Stimulated activated CD8-positive, alpha-beta memory T cell treated with anti-CD3 and anti-CD28 coated beads, Interleukin-4, amount 100 ng/mL, for 48 hours (primary cell): Measurements from ENCODE around the gene MIA2.
"Not testable (repeated sequence)": the region's sequence is repeated elsewhere in the genome, so short reads cannot be mapped to it uniquely, and the experiment has no call there.

Experiments
- DNase-seq: peaks from one replicate; pipeline ENCODE4 v3.0.0-alpha.2; 2020

The MIA2 gene

DNA sequence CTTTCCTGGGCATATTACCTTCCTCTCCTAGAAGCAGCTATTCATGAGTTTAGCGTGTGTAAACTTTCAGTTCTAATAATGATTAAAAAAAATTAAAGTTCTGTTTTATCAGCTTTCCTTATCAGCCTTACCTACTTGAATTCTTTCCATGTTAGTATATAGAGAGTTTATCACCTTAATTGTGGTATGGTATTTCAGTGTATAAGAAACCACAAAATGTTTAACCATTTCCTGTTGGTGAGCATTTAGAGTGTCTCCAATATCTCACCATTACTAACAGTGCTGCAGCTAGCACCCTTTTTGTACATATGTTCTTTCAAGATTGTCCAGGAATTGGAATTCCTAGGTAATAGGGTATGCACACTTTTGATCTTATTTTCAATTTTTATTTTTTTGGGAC is 109.1 kb downstream of the MIA2 start:
- DNase-seq, result no peak

DNA sequence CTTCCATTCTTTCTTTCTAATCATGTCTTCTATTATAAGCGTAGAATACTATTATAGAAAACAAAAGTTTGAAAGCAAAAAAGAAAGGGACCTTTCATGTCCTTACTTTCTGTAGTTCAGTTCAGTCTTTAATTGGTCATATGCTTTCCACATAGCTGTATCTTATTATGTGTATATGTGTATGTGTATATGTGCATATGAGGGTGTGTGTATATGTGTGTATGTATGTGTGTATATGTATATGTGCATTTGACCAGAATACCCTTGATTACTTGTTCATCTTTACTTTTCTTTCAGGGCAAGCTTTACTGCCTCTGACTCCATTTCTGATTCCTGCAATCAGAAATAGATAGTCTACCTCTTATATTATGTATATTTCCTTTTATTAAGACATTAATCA is 109.9 kb downstream of the MIA2 start:
- no peak for DNase-seq

DNA sequence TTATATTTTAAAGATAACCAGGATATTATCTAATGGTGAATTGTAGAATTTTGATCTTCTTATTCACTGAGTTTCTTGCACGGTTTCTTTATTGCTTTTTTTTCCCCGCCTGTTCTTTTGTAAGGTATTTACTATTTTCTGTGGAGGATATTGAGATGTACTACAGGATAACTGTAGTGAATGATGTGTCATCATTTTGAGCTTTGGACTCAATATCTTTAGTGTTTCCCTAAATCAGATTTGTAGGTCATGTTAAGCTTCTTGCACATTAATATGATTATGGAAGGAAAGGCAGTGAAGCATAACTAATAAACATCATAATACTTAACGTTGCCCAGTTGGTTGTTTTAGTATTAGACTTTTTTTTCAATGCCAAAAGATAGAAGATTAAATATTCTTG is 117.2 kb downstream of the MIA2 start:
- DNase-seq, result no peak

DNA sequence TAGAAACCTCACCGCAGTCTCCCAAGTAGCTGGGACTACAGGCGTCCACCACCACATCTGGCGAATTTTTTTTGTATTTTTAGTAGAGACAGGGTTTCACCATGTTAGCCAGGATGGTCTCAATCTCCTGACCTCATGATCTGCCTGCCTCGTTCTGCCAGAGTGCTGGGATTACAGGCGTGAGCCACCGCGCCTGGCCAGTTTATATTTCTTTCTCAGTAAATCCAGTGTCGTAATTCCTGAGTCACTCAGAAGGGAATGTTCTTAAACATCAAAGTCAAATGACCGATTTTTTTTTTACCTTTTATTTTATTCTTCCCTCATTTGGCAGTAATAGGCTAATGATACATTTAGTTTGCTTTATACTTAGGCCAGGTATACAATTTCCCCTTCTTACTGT is 118.0 kb downstream of the MIA2 start:
- DNase-seq, result no peak

DNA sequence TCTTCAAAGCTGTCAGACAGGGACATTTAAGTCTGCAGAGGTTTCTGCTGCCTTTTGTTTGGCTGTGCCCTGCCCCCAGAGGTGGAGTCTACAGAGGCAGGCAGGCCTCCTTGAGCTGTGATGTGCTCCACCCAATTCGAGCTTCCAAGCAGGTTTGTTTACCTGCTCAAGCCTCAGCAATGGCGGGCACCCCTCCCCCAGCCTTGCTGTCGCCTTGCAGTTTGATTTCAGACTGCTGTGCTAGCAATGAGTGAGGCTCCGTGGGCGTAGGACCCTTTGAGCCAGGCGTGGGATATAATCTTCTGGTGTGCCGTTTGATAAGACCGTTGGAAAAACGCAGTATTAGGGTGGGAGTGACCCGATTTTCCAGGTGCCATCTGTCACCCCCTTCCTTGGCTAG is 125.4 kb downstream of the MIA2 start:
- DNase-seq, result not testable (repeated sequence)

DNA sequence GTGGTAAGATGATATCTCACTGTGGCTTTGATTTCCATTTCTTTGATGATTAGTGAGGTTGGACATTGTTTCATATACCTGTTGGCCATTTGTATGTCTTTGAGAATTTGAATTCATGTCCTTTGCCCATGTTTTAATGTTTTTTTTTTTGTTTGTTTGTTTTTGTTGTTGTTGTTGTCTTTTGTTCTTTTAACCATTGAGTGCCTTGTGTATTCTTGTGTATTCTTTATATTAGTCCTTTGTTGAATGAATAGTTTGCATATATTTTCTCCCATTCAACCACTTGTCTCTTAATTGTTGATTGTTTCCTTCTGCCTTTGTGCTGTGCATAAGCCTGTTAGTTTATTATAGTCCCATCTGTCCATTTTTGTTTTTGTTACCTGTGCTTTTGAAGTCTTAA is 126.6 kb downstream of the MIA2 start:
- DNase-seq, result no peak

DNA sequence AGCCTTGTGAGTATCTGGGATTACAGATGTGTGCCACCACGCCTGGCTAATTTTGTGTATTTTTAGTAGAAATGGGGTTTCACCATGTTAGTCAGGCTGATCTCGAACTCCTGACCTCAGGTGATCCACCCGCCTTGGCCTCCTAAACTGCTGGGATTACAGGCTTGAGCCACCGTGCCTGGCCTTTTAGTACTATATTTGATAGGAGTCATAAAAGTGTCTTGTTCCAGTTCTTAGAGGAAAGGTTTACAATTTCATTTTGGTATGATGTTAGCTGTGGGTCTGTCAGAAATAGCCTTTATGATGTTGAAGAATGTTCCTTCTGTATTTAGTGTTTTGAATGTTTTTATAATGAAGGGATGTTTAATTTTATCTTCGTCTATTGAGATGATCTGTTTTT is 127.8 kb downstream of the MIA2 start:
- not testable (repeated sequence) for DNase-seq

DNA sequence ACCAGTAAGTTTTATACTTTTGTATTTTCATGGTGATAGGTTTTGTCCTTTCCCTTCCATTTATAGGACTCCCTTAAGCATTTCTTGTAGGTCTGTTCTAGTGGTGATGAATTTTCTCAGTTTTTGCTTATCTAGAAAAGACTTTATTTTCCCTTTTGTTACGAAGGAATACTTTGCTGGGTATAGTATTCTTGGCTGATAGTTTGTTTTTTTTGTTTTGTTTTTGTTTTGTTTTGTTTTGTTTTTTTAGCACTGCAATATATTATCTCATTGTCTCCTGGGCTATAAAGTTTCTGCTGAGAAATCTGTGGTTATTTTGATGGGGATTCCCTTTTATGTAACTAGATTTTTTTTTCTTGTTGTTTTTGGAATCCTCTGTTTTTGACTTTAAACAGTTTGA is 130.8 kb downstream of the MIA2 start:
- DNase-seq, result no peak

DNA sequence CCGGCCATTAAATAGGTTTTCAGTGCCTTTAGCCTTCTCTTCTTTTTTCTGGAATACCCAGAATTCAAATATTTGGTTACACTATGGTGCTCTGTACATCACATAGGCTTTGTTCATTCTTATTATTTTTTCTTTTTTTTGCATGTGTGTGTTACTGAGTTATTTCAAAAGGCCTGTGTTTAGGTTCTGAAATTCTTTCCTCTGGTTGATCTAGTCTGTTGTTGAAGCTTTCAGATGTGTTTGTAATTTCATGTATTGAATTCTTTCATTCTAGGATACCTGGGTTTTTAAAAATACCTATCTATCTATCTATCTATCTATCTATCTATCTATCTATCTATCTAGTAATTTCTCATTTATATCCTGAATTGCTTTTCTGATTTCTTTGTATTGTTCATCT is 131.6 kb downstream of the MIA2 start:
- DNase-seq, result no peak

DNA sequence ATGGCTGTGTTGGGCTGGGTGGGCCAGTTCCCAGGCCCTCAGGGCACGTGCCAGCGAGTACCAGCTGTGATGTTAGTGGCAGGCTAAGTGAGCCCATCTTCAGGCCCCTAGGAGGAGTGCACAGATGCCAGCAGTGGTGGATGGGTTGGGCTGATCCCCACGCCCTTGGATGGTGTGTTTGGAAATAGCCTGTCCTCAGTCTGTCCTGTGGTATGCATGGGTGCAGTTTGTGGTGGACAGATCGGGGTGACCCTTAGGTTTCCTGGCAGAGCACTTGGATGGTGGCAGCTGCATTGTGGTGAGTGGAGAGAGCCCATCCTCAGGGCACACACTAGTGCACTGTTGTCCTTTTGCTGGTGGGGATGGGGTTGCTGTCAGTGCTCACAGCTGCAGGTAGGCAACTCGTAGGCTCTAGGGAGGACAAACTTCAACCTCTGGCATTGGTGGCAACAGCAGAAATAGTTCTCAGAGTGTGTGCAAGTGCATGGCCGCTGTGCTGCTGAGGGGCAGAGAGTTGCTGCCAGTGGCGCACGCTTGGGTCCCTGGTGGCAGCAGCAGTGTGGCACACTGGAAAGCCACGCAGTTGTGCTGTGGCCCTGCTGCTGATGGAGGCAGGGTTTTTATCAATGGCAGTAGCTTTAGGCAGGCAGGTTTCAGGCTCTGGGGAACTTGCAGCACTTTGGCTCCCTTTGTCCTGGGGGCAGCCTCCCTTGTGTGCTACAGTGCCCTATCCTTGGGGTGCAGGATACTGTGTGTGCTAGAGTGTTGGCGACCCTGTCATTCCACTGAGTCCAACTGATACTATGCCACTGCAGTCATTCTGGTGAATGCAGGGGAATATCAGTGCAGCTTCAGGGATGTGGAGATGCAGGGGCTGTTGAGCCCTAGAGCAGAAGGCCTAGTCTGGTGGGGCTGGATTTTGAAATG is 133.0 kb downstream of the MIA2 start:
- no peak for DNase-seq

DNA sequence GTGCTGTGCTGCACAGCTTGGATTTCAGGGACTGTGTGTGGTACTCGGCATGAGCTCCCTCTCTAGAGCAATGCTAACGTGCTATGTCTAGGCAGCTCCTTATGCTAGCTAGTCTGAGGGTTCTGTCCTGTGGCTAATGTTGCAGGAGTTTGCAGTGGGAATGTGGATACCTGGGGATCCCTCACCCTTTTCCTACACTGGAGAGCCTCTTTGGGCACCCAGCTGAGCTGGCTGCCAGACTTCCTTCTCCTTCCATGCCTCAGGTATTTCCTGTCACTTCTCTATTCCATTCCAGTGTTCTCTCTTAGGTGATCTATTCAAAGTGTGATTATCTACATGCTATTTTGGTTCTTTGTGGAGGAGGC is 133.7 kb downstream of the MIA2 start:
- DNase-seq, result no peak

DNA sequence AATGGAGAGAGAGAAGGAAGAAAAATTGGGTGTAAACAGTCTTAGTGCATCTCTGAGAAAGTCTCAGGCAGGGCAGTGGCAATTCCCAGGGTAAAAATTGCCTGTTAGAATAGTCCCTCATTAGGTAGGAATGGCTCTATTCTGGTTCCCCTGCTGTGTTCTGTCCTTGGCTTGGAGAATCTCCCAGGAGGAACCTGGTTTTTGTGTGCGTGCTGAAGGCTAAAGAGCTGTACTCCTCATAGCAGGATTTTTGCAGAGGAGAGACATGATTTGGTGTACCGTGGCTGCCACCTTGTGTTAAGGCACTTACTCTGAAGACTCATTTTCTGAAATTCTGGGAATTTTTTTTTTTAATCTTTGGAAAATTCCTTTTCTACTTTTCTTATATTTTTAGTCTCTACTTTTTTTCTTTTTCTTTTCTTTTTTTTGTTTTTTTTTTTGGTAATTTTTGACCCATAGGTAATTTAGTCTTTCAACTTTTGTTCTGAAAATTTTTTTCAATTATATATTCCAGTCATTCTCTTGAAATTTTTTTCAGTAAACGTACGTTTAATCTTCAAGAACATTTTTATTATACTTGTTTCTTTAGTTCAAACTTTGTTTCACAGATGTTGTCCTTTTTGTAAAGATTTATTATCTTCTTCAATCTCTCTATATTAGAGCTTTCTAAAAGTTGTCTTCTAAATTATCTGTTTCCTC is 134.7 kb downstream of the MIA2 start:
- DNase-seq, result peak; percentile 35

DNA sequence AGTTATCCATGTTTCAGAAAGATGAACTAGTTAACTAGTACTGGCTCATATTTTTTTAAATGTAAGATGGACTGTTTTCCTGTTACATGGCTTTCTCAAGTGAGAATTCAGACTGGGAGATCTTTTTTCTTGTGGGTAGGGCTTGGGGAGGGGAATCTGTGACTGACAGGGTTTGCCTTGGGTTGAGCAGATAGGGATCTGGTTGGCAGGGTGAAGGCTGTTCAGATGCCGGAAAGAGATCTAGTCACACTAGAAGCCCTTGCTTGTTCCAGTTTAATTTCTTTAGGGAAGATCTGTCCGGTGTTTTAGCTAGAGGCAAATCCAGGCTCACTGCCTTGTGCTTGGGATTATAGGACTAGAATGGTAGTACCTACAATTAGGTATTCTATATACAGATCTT is 135.3 kb downstream of the MIA2 start:
- no peak for DNase-seq

DNA sequence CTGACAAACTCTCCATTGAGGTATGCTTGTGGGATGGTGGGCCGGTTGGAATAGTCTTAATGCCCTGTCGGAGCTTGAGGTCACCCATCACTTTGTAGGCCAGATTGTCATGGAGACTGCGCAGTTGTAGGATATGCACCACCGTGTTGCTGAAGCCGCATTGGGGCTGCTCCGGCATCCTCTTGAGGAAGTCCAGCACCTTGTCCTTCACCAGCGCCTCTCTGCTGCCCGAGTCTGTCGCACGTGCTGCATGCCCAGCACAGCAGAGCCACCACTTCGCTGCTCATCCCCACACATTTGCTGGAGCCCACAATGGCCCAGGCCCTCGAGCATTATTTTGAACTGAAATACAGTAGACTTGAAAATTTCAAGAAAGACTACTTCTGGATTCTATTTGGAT is 136.7 kb downstream of the MIA2 start:
- no peak for DNase-seq

DNA sequence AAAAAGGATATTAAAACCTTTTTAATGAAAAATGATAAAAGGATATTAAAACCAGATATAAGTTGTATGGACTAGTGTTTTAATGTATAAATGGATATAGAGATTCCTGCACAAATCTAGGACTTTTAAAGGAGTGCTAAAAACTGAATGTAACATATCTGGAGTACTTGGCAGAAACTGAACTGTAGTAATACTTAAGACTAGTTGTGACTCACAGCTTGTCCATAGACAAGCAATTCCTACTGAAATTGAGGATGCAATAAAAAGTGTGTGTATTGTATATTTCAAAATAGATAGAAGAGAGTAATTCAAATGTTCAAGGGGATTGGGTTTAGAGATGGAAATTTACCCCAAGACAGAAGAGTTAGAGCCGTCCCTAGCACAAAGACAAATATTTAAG is 138.9 kb downstream of the MIA2 start:
- DNase-seq, result no peak

DNA sequence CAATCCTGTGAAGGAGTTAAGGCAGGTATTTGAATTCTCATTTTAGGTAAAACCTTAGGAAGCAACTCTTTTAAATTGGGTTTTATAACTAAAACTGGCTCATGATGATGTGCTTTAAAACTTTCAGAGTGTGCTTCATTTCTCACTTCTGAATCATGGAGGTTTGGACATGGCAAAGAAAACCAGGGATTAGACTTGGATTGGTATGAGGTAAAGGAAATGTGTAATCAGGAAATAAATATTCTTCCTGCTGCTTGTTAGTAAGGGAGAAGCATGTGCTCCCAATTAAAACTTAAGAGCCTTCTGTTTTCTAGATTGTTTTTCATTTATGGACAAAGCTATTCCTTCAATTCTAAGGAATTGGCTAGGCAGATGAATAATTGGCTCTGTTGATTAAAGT is 141.1 kb downstream of the MIA2 start:
- no peak for DNase-seq

DNA sequence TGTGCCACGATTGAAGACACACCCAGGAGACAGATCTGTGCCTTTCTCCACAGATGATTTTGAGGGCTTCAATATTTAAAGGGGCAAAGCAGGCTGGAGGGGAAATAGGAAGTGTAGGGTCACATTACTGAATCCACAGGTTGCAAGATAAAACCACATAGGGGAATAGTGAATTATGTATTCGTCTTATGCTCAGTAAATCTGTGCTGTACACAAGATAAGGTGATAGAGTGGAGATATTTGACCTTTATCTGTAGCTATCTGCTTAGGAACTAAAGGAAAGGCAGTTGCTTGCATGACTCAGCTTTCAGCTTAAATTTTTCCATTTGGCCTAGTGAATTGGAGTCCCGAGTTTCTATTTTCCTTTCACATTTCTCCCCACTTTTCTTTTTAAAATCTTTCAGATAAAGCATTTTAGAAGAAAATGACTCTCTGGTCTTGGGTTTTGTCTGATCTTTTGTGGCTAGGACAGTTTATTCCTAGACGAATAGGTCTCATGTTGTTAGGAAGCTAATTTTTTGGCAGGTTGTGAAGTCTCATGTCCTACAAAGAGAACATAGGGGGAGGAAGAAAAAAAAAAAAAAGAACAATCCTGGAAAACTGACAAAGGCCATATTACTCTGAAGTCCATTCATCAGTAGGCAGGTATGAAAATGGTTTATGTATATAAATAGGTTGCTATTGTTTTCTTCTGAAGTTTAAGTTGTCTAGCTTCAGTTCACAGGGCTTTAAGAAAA is 143.1 kb downstream of the MIA2 start:
- DNase-seq, result no peak

DNA sequence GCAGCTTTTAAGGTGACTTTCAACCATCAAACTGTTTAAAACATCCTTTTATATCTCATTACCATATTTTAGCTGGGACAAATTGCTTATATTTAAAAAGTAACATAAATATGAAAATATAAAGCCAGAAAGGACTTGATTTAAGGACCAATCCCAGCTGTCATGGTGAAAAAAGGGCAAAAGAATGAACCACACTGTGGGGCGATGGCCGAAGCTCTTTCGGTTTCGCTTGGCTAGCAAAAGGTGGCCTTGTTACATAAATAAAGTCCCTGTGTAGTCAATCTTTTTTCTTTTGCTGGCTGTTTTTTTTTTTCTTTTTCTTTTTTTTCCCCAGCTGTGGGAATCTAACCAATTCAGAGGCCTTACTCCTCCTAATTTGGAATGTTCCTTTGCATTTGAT is 147.7 kb downstream of the MIA2 start:
- DNase-seq, result no peak

DNA sequence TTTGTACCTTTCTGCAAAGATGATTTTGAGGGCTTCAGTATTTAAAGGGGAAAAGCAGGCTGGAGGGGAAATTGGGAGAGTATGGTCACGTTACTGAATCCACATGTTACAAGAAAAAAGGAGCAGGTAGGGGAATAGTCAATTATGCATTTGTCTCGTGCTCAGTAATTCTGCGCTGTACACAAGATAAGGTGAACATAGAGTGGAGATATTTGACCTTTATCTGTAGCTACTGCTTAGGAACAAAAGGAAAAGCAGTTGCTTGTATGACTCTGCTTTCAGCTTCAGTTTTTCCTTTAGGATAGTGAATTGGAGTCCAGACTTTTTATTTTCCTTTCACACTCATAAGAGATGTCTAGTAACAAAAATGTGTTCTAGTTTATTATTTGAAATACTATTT is 148.7 kb downstream of the MIA2 start:
- no peak for DNase-seq

DNA sequence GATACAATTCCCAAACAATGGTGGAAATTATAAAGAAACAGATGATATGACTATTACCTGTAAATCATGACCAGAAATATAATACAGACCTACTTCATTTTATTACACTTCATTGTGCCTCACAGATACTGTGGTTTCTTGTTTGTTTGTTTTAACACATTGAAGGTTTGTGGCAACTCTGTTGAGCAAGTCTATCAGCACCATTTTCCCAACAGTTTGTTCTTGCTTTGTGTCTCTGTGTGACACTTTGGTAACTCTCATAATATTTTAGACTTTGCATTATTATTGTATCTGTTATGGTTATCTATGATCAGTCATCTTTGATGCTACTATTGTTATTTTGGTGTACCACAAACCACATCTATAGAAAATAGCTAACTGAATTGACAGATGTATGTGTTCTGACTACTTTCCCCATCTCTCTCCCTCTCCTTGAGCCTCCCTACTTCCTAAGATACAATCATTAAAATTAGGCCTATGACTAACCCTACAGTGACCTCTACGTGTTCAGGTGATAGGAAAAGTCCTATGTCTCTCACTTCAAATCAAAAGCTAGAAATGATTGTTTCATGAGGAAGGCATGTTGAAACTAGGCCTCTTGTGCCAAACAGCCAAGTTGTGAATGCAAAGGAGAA is 149.4 kb downstream of the MIA2 start:
- no peak for DNase-seq

DNA sequence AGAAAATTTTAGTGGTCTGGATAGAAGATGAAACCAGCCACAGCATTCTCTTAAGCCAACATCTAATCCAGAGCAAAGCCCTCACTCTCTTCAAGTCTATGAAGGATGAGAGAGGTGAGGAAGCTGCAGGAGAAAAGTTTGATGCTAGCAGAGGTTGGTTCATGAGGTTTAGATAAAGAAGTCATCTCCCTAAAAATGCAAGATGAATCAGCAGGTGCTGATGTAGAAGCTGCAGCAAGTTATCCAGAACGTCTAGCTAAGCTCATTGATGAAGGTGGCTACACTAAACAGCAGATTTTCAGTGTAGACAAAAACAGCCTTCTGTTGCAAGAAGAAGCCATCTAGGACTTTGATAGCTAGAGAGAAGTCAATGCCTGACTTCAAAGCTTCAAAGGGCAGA is 150.0 kb downstream of the MIA2 start:
- no peak for DNase-seq

DNA sequence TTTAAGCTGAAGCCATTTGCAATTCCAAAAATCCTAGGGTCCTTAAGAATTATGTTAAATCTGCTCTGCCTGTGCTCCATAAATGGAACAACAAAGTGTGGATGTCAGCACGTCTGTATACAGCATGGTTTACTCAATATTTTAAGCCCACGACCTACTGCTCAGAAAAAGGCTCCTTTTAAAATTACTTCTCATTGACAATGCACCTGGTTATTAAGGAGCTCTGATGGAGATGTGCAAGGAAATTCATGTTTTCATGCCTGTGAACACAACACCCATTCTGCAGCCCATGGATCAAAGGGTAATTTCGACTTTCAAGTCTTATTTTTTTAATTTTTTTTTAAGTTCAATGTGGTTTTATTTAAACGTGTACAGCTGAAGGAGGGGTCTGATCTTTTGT is 150.5 kb downstream of the MIA2 start:
- no peak for DNase-seq

DNA sequence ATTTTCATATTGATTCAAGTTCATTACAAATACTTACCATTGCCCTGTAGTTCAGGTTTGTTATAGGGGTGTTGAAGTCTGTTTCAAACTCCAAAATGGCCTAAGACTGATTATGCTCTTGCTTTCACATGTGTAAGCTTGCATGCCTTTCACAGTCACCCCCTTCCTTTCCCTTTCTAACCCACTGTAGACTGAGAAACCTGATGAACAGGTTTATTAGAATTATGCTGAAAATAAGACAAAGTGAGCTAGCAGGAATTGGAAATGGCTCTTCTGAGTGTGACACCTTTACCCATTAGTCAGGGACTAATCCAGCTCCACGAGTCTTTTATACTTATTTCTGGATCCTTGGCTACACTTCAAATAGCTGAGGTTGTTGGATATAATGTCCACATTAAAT is 159.6 kb downstream of the MIA2 start:
- no peak for DNase-seq
